HG03571 (cell line): ENCODE data around the gene ARHGAP22.
"Not testable (repeated sequence)": the region's sequence is repeated elsewhere in the genome, so short reads cannot be mapped to it uniquely, and the experiment has no call there.

Experiments used
- ATAC-seq: cut with Tn5 transposase; IDR thresholded peaks from one replicate; pipeline ENCODE4 v1.9.1; 2021; ENCODE audit not compliant: unreplicated experiment

The ARHGAP22 gene

DNA sequence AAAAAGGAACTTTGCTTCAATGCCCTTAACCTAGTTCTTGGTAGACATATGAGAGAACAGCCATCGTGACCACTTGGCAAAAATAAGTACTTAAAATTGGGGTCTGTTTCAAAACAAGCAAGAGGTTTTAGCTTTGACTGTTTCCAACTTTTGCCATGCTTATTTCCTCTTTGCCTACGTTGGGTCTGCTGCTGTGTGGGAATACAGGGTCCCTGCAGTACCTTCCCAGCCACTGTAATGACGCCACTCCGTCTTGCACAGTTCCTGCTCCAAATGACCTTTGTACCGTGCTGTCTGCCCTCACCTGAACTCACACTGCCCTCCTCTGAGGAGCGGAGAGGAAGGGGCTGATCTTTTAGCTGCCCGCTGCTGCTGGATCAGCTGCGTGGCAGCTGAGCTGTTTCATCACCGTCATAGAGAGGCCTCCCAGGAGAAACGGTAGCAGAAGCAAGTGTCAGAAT, 165.3 kb downstream of the ARHGAP22 start:
- no peak for ATAC-seq

DNA sequence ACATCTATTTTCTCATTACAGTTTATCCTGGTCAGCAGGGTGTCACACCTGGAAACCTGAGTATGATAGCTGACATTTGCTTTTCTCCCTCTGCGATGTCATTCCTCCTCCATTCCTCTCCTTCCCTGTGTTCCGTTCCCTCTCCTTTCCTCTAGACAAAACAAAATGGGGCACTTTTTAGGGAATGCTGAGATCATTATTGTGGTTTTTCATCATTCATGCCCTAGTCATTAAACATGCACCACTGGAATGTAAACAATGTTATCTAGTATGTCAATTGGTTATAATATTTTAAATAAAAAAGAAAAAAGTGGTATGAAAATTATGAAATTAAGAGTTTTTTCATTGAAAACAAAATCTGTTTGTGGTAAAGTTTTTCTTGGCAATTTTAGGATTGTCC, 165.8 kb downstream of the ARHGAP22 start:
- no peak for ATAC-seq

DNA sequence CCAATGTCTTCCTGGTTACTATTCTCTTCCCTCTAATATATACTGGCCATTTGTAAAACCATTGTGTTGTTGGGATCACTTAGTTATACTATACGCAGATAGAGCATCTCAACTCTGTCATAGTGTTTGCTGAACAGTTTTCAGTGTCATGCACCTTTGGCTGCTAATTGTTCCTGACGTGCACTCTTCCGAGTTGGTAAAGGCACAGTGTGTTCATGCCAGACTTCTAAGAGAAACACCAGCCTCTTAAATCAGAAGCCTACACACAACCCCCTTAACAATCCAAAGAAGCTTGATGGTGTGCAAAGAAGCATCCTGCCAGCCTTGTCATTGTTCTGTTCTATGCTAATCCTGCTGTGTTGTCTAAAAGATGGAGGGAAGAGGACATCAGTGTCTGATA, 167.3 kb downstream of the ARHGAP22 start:
- no peak for ATAC-seq

GRCh38 chr10:48431871-48432270, 173.0 kb downstream of the ARHGAP22 start:
- ATAC-seq = no peak

- ATAC-seq = no peak
Measured at GRCh38 chr10:48430402-48430993, 174.4 kb downstream of the ARHGAP22 start.

- no peak for ATAC-seq
Measured at GRCh38 chr10:48429309-48429708, 175.6 kb downstream of the ARHGAP22 start.

- ATAC-seq = no peak
Measured at GRCh38 chr10:48428896-48429295, 176.0 kb downstream of the ARHGAP22 start.

- ATAC-seq = no peak
Measured at GRCh38 chr10:48423884-48424283, 181.0 kb downstream of the ARHGAP22 start.

- ATAC-seq = not testable (repeated sequence)
Measured at GRCh38 chr10:48421862-48422261, 183.0 kb downstream of the ARHGAP22 start.

DNA sequence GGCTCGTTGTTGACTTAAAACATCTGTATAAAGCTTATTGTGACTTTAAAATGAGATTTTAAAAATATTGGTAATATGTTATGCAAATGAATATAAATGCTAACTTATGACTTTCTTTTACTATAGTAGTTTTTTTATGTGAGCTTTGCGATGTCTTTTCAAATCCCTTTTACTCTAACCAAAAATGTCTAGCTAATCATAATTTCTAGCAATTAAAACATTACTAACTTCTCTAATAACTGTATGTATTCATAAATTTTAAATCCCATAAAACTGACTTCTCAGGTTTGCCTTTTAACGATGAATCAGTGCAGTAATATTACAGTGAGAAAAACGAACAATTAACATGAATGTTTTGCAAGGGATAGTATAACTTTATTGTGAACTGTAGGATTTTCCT, 185.2 kb downstream of the ARHGAP22 start:
- ATAC-seq = no peak

DNA sequence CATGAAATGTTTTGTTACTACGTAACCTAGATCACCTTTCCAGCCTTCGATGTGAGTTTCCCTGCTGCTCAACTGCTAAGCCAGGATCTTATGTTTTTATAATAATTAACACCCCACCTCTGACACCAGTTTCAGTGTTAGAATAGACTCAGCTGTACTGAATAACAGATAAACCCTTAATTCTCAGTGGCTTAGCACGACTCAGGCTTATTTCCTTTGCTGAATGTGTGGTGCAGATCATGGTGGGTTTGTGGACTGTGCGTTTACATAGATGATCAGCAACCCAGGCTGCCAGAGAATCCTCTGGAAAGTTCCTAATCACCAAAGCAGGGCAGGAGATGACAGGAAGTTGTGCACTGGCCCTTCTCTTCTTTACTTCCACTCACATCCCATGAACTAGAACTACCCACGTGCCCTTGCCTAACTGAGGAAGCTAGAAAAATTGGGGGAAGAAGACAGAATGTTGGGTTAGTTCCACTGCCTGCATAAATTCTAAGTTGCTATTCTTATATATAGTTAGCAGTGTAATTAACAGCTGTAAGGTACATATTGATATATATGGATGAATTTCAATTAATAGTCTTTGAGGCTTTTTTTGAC, 186.6 kb downstream of the ARHGAP22 start:
- no peak for ATAC-seq

- ATAC-seq = no peak
Measured at GRCh38 chr10:48417374-48417773, 187.5 kb downstream of the ARHGAP22 start.

DNA sequence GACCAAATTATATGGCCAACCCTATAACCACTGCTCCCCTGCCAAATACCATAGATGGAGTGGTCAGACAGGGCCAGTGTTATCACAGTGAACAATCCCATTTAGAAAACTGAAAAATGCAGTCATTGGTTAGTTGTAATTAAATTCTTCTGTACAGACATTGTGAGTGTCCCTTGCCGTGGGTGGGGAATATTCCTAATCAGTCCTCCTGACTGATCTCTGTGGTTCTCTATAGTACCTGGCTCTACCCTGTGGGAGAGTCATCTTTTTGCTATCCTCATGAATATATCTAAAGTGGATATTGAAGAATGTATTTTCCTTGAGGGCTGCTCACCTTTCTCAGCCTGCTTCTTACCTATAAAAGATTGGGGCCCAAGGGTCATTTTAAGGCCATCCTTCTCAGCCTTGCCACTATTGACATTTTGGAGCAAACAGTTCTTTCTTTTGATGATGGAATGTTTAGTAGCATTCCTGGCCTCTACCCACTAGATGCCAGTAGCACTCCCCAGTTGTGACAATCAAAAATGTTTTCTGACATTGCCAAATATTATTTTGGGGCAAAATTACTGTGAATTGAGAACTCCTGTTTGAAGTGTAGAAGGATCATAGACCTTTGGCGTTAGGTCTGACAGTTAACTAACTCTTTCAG, 188.2 kb downstream of the ARHGAP22 start:
- no peak for ATAC-seq

DNA sequence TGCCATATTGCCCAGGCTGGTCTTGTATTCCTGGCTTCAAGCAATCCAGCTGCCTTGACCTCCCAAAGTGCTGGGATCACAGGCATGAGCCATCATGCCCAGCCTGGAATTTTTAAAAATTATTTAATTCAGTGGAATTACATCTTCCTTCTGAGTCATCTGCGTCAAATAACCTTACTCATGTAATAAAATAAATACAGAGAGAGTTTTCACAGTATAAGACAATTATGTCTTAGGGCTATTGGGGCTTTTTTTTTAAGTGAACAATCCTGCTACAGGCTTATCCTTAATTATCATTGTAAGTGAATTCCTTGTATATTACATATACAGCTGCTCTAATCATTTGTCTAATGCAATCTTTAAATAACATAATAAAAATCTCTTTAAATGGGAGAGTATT, 190.1 kb downstream of the ARHGAP22 start:
- ATAC-seq = no peak

DNA sequence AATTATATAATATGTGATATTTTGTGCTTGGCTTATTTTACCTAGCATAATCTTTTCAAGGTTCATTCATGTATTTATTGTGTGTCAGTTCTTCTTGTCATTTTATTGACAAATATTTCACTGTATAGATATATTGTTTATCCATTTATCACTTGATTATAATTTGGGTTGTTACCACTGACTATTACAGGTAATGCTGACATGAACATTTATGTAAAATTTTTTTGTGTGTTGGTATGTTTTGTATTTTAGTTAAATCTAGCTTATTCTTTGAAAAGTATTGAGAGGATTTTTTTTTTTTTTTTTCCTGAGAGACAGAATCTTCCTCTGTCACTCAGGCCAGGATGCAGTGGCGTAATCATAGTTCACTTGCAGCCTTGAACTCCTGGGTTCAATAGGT, 190.7 kb downstream of the ARHGAP22 start:
- ATAC-seq = no peak

DNA sequence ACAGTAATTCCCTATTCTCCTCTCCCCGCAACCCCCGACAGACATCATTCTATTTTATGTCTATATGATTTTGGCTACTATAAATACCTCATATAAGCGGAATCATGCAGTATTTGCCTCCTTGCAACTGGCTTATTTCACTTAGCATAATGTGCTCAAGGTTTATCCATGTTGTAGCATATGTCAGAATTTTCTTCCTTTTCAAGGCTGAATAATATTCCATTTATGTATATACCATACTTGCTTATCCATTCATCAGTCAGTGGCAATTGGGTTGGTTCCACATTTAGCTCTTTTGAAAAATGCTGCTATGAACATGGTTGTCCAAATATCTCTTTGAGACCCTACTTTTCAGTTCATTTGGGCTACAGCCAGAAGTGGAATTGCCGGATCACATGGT, 191.9 kb downstream of the ARHGAP22 start:
- ATAC-seq = no peak

DNA sequence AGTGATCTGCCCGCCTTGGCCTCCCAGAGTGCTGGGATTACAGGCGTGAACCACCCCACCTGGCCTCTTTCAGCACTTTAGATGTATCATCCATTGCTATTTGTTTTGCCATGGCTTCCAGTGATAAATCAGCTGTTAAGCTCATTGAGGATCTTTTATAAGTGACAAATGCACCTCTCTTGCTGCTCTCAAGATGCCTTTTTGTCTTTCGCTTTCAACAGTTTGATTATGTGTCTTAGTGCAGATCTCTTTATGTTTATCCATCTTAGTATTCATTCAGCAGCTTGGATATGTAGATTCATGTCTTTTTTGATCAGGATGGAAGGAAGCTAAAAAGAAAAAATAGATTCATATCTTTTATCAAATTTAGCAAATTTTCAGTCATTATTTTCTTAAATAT, 192.8 kb downstream of the ARHGAP22 start:
- no peak for ATAC-seq

- no peak for ATAC-seq
Measured at GRCh38 chr10:48411510-48411909, 193.4 kb downstream of the ARHGAP22 start.

GRCh38 chr10:48410503-48410902, 194.4 kb downstream of the ARHGAP22 start:
- ATAC-seq = no peak

- no peak for ATAC-seq
Measured at GRCh38 chr10:48406658-48407057, 198.2 kb downstream of the ARHGAP22 start.

GRCh38 chr10:48406204-48406603, 198.7 kb downstream of the ARHGAP22 start:
- no peak for ATAC-seq

GRCh38 chr10:48404646-48405045, 200.2 kb downstream of the ARHGAP22 start:
- no peak for ATAC-seq

DNA sequence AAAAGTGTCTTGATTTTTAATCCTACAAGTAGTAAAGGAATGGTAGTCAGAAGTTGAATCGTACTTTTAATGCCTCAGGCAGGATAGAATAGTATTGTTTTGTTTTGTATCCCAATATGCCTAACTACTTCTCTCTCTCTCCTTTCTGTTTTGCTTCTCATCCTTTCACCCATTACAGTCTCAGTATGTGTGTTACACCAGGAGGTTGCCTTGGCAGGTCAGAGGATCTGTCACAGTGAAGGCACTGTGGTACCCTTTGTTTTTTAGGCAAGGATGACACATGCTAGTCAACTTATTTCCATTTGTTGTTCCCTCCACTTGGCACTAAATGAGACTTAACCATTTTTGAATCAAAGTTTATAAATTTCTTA, 204.0 kb downstream of the ARHGAP22 start:
- no peak for ATAC-seq
